Measurements from ENCODE around the gene C16orf90. TPM values are rescaled to one million over a fixed set of nuclear protein-coding genes. Genes with fewer than 3 reads are reported as not detected.

The C16orf90 gene
- total RNA-seq, 2 donors from 2014 or later = not detected

DNA sequence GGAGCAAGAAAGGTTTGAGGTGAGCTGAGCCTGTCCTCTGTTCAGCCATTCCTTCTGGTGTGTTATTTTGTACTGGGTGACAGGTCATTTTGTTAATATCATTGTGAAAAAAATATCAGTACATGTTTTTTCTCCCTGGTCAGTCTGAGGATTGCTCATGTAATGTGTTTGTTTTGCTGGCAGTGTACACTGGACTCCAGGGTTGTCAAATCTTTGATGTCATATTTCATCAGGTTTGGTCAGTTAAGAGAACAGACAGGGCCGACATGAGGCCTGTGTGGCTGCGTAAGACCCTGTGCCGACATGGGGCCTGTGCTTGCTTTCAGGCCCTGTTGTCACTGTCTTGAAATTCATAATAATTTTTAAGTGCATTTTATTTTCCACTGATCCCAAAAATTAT lies 28.0 kb upstream of the C16orf90 start:
- Mint-ChIP-seq H3K27me3 (no peaks in the 10 kb centered on the region), H3K36me3 (no peaks in the 10 kb centered on the region), H3K27ac (no peak overlapping the region), H3K9me3 (no peaks in the 10 kb centered on the region), H3K4me1 (ENCODE audit: low read depth in 2 of 2) (peaks cover 5 to 8% of the 10 kb centered on the region in 2 donors), H3K4me3 (no peak overlapping the region)
- DNase-seq (ENCODE audit: low spot score) (no peak), ATAC-seq (no peak)

DNA sequence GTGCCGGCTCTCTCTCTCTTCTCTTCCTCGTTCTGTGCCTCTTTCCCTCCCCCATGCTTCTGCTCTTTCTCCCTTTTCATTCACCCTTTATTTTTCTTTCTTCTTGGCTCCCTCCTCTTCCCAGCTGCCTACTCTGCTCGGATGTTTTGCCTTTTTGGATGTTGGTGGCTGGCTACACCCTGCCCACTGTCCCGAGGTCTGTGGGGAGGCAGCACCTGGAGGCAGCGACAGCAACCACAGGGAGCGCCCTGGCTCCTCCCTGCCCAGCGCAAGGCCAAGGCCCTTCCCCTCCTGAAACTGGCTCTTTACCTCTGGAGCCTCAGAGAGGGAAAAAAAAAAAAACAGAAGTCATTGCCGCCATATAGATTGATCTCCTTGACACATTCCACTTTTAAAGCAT lies 25.6 kb upstream of the C16orf90 start:
- Mint-ChIP-seq H3K36me3 (no peaks in the 10 kb centered on the region), H3K27me3 (no peaks in the 10 kb centered on the region)
- ATAC-seq = no peak

DNA sequence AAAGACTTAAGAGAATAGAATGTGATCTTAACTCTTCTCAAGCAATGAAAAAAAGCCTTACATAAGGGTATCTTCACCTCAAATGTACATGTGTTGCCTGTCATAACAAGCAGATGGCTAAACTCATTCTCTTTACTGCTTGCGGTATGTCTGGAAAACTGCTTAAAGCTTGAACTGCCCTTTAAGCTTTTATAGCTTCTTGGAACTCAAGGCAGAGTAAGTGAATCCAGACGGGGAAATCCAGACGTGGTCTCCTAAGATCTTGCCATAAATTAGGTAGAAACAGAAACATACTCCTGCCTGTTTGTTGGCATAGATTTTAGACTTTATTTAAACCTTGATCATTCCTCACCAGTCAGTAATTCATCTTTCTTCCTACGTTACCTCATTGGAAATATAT lies 25.1 kb upstream of the C16orf90 start:
- H3K9me3 Mint-ChIP-seq = no peaks in the 10 kb centered on the region
- H3K27ac Mint-ChIP-seq = no peak overlapping the region
- no peak overlapping the region for H3K4me3 Mint-ChIP-seq
- H3K36me3 Mint-ChIP-seq = no peaks in the 10 kb centered on the region
- H3K27me3 Mint-ChIP-seq = no peaks in the 10 kb centered on the region
- H3K4me1 Mint-ChIP-seq (ENCODE audit: low read depth in 2 of 2) = no peaks in the 10 kb centered on the region
- no peak for ATAC-seq
- no peak for DNase-seq (ENCODE audit: low spot score)

More for the DNA sequence above, 25.6 kb upstream of the C16orf90 start:
- H3K4me3 Mint-ChIP-seq = no peak overlapping the region
- H3K4me1 Mint-ChIP-seq (ENCODE audit: low read depth in 2 of 2) = no peaks in the 10 kb centered on the region
- H3K27ac Mint-ChIP-seq = no peak overlapping the region
- H3K9me3 Mint-ChIP-seq = no peaks in the 10 kb centered on the region
- no peak for DNase-seq (ENCODE audit: low spot score)

DNA sequence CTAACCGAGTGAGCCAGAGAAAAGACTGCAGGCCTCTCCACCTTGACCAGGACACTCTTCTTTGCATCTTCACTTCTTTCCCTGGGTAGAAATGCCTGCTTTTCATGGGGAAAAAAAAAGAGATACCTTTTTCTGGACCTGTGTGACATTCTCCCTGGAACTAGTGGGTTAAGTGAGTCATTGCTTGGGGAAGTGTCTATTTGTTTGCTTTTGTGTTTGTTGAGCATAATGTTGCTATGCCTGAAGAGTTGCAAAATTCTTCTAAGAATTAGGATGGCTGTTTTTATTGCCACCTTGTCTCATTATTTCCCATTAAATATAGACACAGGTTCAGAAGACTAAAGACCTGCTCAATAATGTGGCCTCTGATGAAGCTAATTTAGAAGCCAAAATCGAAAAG lies 24.3 kb upstream of the C16orf90 start:
- Mint-ChIP-seq H3K4me1 (ENCODE audit: low read depth in 2 of 2) (no peaks in the 10 kb centered on the region), H3K4me3 (no peak overlapping the region), H3K36me3 (no peaks in the 10 kb centered on the region), H3K9me3 (no peaks in the 10 kb centered on the region), H3K27me3 (no peaks in the 10 kb centered on the region), H3K27ac (no peak overlapping the region)
- ATAC-seq (no peak), DNase-seq (ENCODE audit: low spot score) (no peak)

DNA sequence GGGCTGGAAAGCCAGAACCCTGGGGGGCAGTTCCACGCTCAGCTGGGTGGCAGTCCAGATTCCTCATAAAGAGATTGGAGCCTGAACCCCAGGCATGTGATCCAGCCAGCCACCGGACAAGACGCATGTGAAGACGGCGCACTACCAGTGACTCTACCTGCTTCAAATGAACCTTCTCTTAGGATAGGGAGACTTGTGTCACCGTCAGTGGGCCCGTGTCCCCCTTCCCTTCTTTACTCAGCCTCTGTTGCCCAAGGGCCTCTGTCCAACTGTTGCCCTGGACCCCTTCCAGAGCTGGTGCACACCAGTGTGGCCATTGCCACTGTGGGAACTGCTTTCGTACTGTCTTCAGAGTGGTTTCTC lies 23.7 kb upstream of the C16orf90 start:
- no peak for ATAC-seq
- Mint-ChIP-seq H3K36me3 (peaks cover under 1% of the 10 kb centered on the region), H3K9me3 (no peaks in the 10 kb centered on the region)

DNA sequence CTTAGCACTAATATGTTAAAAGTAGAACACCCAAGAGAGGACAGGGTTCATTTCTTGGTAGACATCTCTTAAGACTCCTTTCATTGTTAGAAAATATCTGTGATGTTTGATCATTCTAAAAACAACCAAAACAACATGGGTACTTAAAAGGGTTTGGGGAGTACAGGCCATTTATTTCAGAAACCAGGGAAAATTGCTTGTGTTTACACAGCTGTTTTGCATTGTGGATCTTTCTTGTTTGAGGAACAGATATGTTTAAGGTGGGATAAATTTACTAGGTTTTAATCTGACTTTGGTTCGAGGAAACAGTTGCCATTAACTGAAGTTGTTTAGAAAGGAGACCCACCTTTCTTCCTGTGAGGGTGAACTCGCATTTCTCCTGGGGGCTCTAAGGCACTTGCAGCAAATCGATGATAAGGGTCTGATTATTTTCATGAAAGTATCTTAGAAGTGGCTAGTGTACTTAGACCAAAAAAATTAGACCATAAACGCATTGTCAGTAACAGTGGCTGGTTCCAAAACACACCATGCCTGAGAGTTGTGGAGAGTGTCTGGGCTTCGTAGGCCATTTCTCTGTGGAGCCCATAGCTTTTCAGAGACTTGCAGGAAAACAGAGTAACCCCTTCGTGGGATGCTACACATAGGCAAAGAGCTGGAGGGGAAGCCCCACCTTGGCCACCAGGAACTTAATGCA lies 23.1 kb upstream of the C16orf90 start:
- DNase-seq (ENCODE audit: low spot score) = peak; percentile 53
- Mint-ChIP-seq H3K4me3 (no peak overlapping the region), H3K36me3 (peaks cover 6% of the 10 kb centered on the region), H3K27ac (no peak overlapping the region), H3K4me1 (ENCODE audit: low read depth in 2 of 2) (peaks cover 0 to 6% of the 10 kb centered on the region in 2 donors), H3K9me3 (no peaks in the 10 kb centered on the region), H3K27me3 (no peaks in the 10 kb centered on the region)
- no peak for ATAC-seq

More for the DNA sequence above, 23.7 kb upstream of the C16orf90 start:
- peak; percentile 20 for DNase-seq (ENCODE audit: low spot score)
- Mint-ChIP-seq H3K27me3 (no peaks in the 10 kb centered on the region), H3K27ac (no peak overlapping the region), H3K4me3 (no peak overlapping the region), H3K4me1 (ENCODE audit: low read depth in 2 of 2) (peaks cover 0 to 2% of the 10 kb centered on the region in 2 donors)

DNA sequence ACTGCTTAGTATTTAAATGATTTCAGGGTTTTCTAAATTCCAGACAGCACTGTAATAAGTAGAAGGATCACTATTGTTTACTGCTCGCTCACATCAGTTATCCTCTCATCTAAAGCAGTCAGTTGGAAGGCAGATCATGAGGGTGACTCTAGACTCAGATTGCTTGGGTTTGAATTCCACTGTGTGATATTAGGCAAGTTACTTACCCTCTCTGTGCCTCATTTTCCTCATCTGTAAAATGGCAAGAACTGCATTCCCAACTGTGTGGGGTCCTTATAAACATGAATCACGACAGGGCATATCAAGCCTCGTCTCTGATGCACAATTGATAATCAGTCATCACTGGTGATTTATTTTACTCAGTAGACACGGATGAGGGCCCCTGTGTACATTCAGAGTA lies 20.6 kb upstream of the C16orf90 start:
- DNase-seq (ENCODE audit: low spot score) (no peak), ATAC-seq (no peak)
- peaks cover 0 to 6% of the 10 kb centered on the region in 2 donors for H3K4me1 Mint-ChIP-seq (ENCODE audit: low read depth in 2 of 2)
- no peak overlapping the region for H3K4me3 Mint-ChIP-seq
- H3K27me3 Mint-ChIP-seq = no peaks in the 10 kb centered on the region
- H3K36me3 Mint-ChIP-seq = peaks cover 6% of the 10 kb centered on the region
- no peak overlapping the region for H3K27ac Mint-ChIP-seq
- no peaks in the 10 kb centered on the region for H3K9me3 Mint-ChIP-seq

DNA sequence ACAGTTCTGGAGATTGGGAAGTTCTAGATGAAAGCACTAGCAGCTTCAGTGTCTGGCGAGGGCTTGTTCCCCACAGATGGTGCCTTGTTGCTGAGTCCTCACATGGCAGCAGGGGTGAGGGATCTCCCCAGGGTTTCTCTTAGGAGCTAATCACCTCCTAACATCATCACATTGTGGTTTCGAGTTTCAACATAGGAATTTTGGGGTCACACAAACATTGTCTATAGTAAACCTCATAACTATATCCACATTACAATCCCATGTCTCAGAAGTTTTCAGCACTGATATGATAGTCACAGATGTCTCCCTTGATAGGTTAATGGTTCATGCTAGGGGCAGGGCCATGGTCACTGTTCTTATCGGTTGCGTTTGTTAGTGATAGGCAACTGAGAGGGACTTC lies 19.3 kb upstream of the C16orf90 start:
- ATAC-seq (no peak), DNase-seq (ENCODE audit: low spot score) (no peak)
- H3K36me3 Mint-ChIP-seq = peaks cover 6% of the 10 kb centered on the region
- peaks cover 0 to 6% of the 10 kb centered on the region in 2 donors for H3K4me1 Mint-ChIP-seq (ENCODE audit: low read depth in 2 of 2)
- no peaks in the 10 kb centered on the region for H3K27me3 Mint-ChIP-seq
- no peak overlapping the region for H3K4me3 Mint-ChIP-seq
- H3K27ac Mint-ChIP-seq = no peak overlapping the region
- no peaks in the 10 kb centered on the region for H3K9me3 Mint-ChIP-seq

DNA sequence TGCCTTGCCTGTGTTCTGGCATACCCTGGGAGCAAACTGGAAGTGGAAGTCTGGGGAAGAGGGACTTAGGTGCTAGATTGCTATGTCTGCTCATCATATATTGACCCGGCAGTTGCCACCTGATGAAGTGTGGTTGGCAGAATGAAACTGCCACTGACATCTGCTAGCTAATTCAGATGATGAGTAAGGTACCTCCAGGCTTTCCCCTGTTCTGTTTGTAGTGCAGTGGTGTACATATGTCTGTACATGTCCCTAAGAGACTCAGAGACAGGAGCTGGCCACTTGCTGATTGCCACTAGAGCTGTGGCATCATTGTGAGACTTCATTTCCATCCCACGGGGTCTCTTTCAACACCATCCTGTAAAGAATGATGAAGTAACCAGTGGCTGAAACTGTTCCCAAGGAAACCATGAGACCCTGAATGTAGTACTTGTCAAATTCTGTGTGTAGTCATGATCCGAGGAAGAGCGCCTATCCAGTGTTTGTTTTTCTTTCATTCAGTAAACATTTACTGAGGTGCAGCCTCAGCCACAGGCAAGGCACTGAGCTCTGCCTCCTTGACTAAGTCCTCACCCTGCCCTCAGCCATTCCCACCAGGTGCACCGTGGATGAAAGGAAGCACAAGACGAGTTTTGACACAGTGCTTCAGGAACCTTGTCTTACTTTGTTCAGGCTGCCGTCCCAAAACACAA lies 18.7 kb upstream of the C16orf90 start:
- DNase-seq (ENCODE audit: low spot score) (peak; percentile 16), ATAC-seq (peak in 1 of 2 donors; percentile 73)
- Mint-ChIP-seq H3K4me1 (ENCODE audit: low read depth in 2 of 2) (peaks cover 0 to 6% of the 10 kb centered on the region in 2 donors), H3K36me3 (peaks cover 6% of the 10 kb centered on the region), H3K4me3 (no peak overlapping the region), H3K9me3 (no peaks in the 10 kb centered on the region), H3K27ac (peak overlapping the region in 1 of 2 donors; percentile 25), H3K27me3 (no peaks in the 10 kb centered on the region)

DNA sequence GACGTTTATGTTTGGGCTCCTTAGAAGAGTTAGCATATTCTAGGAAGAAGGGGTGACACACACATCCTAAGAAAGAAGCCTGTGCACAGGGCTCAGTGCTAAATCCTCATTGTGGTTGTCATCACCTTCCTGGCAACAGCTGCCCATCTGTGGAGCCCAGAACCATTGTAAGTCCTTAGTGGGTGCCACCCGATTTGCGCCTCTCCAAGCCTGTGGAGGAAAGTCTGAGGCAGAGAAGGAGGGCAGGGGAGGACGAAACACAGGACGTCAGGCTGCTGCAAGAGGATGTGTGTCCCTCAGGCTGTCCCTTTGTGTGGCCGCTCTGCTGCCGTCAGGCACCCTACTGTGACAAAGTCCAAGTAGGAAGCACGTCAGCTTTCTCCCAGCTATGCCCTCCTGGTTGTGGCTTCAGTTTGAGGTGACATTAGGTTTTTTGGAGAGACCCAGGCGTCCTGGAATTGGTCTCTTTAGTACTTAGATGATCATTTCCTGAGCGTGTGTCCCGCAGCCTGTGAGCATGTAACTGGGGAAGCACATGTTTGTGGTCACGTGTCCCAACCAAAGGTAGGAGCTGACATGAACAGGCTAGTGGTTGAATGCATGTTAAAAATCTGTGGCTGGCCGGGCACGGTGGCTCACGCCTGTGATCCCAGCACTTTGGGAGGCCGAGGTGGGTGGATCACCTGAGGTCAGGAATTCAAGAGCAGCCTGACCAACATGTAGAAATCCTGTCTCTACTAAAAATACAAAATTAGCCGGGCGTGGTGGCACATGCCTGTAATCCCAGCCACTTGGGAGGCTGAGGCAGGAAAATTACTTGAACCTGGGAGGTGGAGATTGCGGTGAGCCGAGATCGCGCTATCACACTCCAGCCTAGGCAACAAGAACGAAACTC lies 16.2 kb upstream of the C16orf90 start:
- Mint-ChIP-seq H3K4me3 (no peak overlapping the region), H3K27me3 (no peaks in the 10 kb centered on the region), H3K9me3 (no peaks in the 10 kb centered on the region), H3K27ac (no peak overlapping the region), H3K36me3 (peaks cover 13% of the 10 kb centered on the region), H3K4me1 (ENCODE audit: low read depth in 2 of 2) (peaks cover 0 to 9% of the 10 kb centered on the region in 2 donors)
- ATAC-seq (no peak), DNase-seq (ENCODE audit: low spot score) (peak; percentile 44)

DNA sequence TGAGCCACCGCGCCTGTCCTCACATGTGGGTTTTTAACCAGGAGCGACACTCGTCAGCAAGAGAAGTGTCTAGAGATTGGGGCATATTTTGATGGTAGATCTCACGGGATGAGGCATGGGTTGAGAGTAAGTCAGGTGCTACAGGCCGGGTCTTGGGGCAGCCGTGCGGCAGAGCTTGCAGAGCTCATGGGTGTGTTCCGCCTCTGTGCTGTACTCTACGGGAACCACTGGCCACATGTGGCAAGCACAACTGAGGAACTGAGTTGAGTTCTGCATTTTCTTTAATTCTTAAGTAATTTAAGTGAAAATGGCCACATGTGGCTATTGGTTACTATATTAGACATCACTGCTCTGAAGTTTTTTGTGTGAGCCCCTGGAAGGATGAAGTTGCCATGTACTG lies 15.1 kb upstream of the C16orf90 start:
- Mint-ChIP-seq H3K27ac (no peak overlapping the region), H3K4me3 (no peak overlapping the region), H3K36me3 (peaks cover 13% of the 10 kb centered on the region), H3K27me3 (no peaks in the 10 kb centered on the region), H3K4me1 (ENCODE audit: low read depth in 2 of 2) (peaks cover 0 to 9% of the 10 kb centered on the region in 2 donors), H3K9me3 (no peaks in the 10 kb centered on the region)
- DNase-seq (ENCODE audit: low spot score) (peak; percentile 15), ATAC-seq (no peak)

DNA sequence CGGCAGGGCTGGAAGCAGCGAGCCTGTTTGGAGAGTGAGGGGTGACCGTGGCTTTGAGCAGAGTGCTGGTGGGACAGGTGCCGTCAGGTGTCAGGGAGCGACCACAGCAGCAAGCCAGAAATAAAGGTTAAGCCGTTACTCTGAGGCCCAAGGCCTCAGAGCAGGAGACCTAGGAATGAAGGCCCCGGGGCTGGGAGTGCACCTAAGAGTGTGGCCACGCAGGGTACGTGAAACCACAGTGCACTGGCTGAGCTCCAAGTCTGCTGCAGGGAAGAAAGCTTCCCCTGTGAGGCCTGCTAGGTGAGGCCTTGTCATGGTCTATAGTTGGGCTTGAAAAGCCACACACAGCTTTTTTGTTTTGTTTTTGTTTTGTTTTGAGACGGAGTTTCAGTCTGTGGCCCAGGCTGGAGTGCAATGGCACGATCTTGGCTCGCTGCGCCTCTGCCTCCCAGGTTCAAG lies 14.2 kb upstream of the C16orf90 start:
- no peak overlapping the region for H3K4me3 Mint-ChIP-seq
- peak overlapping the region in 1 of 2 donors; percentile 62 for H3K27ac Mint-ChIP-seq
- H3K36me3 Mint-ChIP-seq = peaks cover 13% of the 10 kb centered on the region
- H3K27me3 Mint-ChIP-seq = no peaks in the 10 kb centered on the region
- no peaks in the 10 kb centered on the region for H3K9me3 Mint-ChIP-seq
- ATAC-seq (peak; percentile 63 to 82), DNase-seq (ENCODE audit: low spot score) (peak; percentile 29)
- peaks cover 0 to 9% of the 10 kb centered on the region in 2 donors for H3K4me1 Mint-ChIP-seq (ENCODE audit: low read depth in 2 of 2)

DNA sequence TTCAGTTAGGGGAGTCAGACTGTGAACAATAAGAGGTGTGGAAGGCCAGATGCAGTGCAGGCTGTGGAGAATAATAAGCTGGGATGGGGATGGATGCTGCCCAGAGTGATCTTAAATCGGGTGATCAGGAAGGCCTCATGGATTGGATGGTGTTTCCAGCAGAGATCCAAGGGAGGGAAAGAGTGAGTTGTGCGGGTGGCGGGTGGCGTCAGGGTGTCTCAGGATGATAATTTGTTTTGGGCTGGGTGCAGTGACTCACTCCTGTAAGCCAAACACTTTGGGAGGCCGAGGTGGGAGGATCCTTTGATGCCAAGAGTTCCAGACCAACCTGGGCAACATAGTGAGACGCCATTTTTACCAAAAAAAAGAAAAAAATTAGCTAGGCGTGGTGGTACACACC lies 13.4 kb upstream of the C16orf90 start:
- Mint-ChIP-seq H3K27ac (peak overlapping the region in 1 of 2 donors; percentile 7), H3K4me3 (no peak overlapping the region), H3K36me3 (peaks cover 10% of the 10 kb centered on the region), H3K9me3 (no peaks in the 10 kb centered on the region), H3K4me1 (ENCODE audit: low read depth in 2 of 2) (peaks cover 1 to 12% of the 10 kb centered on the region in 2 donors), H3K27me3 (no peaks in the 10 kb centered on the region)
- no peak for ATAC-seq
- DNase-seq (ENCODE audit: low spot score) = peak; percentile 12

All from natural killer cell treated with Interleukin-12 subunit alpha and Interleukin-12 subunit beta and Interleukin-15 and Interleukin-18, amount 100 ng/mL, for 72 hours (primary cell).